Right ventricle myocardium superior (tissue), 1 donor: Measurements from ENCODE around the gene GSTT2. TPM values are rescaled to one million over a fixed set of nuclear protein-coding genes. Genes with fewer than 3 reads are reported as not detected.
"Not testable (repeated sequence)": the region's sequence is repeated elsewhere in the genome, so short reads cannot be mapped to it uniquely, and the experiment has no call there.

ENCODE experiments used
- ATAC-seq: fragments of 200-7000 bp; cut with Tn5 transposase; one replicate; pipeline ENCODE4 v1.9.1; 2020; ENCODE audit warnings: mild to moderate bottlenecking; ENCODE audit not compliant: poor library complexity
- DNase-seq: peaks from one replicate; pipeline ENCODE4 v3.0.0-alpha.2; 2020
- intact Hi-C: fragments of 100-400 bp; cut with DNase I; formaldehyde crosslinking; loops from one replicate; pipeline ENCODE4 v1.11.2; 2022
- long read RNA-seq: library from polyadenylated mRNA; unstranded; transcript quantifications from one replicate; pipeline ENCODE4 v2.0.0, GENCODE V29; 2021
- total RNA-seq: library from RNA; stranded (reverse); fragmentation: NEBNext Ultra II Directional; extraction: Animal tissue kit (Norgen Biotek cat#: 25700); gene quantifications from one replicate; pipeline ENCODE4 v1.2.1, GENCODE V29; 2021
- donor health status: DM: no; HTN: yes; CAD: no; lungs with severe emphysema.

Gene GSTT2
- 0.62 TPM for total RNA-seq
- long read RNA-seq = 0 reads

GRCh38 chr22:23979557-23980240 lies at the start of gene GSTT2:
Gene GSTT2, plus strand, starts transcription at chr22:23980134.
- ATAC-seq = peak; percentile 90
- intact Hi-C loops, DNase-seq: not testable (repeated sequence)

GRCh38 chr22:23938328-23939016 lies 41.5 kb upstream of the GSTT2 start:
- intact Hi-C loops = no loop called here
- ATAC-seq (no peak), DNase-seq (no peak)

DNA sequence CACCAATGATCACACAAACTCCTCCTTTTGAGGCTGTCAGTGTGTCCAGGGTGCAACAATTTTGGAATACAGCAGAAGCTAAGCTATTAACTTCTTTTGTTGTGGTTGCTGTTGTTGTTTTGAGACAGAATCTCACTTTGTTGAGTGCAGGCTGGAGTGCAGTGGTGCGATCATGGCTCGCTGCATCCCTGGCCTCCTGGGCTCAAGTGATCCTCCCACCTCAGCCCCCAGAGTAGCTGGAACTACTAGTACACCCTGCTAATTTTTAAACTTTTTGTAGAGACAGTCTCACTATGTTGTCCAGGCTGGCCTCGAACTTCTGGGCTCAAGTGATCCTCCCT lies 40.9 kb upstream of the GSTT2 start:
- DNase-seq (no peak), ATAC-seq (no peak)
- intact Hi-C loops = no loop called here

DNA sequence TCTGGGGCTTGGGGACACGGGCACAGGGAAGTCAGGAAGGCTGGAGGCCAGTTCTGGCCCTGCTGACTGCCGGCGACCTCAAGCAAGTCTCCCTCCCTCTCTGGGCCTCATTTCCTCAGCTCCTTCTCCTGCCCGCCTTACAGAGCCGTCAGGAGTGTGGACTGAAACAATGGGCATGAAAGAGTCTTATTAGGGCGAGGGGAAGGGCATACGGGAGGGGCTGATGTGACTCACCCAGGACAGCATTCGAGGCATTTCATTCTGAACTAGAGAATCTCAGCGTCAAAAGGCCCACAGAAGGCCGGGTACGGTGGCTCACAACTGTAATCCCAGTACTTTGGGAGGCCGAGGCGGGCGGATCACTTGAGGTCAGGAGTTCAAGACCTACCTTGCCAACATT lies 39.8 kb upstream of the GSTT2 start:
- ATAC-seq, DNase-seq, intact Hi-C loops: not testable (repeated sequence)

GRCh38 chr22:23947391-23947790 lies 32.5 kb upstream of the GSTT2 start:
- intact Hi-C loops, ATAC-seq, DNase-seq: not testable (repeated sequence)

- ATAC-seq = not testable (repeated sequence)
Observed at GRCh38 chr22:23949764-23950163, 30.2 kb upstream of the GSTT2 start.

GRCh38 chr22:23951383-23951782 lies 28.6 kb upstream of the GSTT2 start:
- DNase-seq, ATAC-seq, intact Hi-C loops: not testable (repeated sequence)

More at GRCh38 chr22:23949764-23950163, 30.2 kb upstream of the GSTT2 start:
- intact Hi-C loops, DNase-seq: not testable (repeated sequence)

DNA sequence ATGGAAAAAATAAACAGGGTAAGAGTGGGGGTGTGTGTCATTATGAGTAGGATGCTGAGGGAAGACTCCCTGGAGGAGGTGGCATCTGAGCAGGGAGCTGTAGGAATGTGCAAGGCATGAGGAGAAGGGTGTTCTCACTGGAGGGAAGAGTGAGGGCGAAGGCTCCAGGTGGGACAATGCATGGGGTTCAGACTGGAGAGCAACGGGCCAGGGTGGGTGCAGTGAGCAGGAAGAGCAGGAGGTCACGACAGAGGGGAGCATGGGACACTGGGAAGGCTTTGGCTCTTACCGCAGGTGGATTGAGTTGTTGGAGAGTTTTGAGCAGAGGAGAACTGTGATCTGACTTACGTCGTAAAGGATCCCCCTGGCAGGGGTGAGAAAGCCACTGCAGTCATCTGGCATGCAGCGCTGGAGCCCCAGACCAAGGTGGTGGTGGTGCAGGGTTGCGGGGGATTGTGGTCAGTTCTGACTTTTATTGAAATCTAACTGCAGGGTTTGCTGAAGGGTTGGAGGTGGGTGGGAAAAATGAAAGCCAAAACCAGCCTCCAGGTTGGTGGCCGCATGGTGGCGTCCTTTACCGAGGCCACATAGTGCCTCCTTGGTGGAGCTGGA lies 27.0 kb upstream of the GSTT2 start:
- intact Hi-C loops, DNase-seq, ATAC-seq: not testable (repeated sequence)

DNA sequence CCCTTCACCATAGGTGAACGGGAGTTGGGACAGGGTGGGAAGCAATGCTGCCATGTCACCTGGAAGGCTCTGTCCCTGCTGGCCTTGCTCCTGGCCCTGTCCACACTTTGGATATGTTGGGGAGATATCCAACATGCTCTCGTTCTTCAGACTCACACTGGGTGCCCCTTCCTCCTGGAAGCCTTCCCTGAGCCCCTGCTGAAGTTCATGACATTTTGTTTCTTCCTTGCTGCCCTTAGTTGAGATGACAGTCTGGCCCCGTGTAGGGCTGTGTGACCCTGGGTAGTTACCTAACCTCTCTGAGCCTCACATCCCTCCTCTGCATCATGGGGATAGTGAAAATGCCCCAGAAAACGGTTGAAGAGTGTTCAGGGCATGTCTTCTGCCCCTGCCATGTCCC lies 26.4 kb upstream of the GSTT2 start:
- DNase-seq, intact Hi-C loops, ATAC-seq: not testable (repeated sequence)

DNA sequence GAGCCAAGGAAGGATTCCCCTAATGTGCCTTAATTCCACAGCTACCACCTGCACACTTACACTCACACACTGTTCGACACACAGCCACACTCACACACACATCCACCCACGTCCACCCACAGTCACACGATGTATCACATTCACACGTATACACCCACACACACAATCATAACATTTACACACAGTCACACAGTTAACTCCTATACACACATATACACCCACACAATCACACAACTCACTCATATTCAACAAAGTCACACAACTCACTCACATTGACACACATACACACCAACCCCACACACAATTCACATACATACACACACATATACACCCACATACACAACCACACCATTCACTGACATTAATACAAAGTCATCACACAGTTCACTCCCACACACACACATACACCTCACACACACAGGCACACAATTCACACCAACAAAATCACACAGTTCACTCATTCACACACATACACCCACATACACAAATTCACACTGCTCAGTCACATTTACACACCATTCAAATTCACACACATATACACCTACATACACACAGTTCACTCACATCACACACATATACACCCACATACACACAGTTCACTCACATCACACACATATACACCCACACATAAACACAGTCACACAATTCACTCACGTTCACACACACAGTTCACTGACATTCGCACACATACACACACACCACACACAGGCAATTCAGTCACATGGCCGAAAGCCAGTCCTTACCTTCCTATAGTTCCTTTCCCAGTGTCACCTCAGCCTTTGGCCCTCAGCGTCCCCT lies 25.5 kb upstream of the GSTT2 start:
- ATAC-seq, DNase-seq, intact Hi-C loops: not testable (repeated sequence)

- DNase-seq, ATAC-seq, intact Hi-C loops: not testable (repeated sequence)
Observed at GRCh38 chr22:23954991-23955305, 25.0 kb upstream of the GSTT2 start.

DNA sequence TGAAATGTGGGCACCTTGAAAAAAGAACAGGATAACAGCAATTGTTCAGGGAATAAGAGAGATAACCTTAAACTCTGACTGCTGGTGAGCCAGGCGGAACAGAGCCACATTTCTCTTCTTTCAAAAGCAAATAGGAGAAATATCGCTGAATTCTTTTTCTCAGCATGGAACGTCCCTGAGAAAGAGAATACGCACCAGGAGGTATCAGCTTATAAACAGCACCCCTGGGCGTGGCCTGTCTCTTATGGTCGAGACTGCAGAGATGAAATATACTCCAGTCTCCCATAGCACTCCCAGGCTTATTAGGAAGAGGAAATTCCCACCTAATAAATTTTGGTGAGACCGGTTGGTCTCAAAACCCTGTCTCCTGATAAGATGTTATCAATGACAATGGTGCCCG lies 24.0 kb upstream of the GSTT2 start:
- intact Hi-C loops, ATAC-seq, DNase-seq: not testable (repeated sequence)

DNA sequence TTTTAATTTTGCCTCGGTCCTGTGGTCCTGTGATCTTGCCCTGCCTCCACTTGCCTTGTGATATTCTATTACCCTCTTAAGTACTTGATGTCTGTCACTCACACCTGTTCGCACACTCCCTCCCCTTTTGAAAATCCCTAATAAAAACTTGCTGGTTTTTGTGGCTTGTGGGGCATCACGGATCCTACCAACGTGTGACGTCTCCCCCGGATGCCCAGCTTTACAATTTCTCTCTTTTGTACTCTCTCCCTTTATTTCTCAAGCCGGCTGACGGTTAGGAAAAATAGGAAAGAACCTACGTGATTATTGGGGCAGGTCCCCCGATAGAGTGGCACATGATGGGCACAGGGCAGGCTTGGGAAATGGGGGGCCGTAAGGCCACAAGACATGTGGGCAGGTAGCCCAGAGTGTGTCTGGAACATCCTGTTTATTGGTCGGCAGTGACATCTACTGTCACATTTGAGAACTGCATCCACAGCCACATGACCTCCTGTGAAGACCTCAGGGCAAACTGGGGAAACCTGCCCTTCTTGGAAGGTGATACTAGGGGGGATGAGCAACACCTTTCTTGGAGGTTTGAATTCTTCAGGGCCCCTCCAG lies 23.5 kb upstream of the GSTT2 start:
- DNase-seq (peak; percentile 63), ATAC-seq (peak; percentile 69)
- intact Hi-C loops = not testable (repeated sequence)

DNA sequence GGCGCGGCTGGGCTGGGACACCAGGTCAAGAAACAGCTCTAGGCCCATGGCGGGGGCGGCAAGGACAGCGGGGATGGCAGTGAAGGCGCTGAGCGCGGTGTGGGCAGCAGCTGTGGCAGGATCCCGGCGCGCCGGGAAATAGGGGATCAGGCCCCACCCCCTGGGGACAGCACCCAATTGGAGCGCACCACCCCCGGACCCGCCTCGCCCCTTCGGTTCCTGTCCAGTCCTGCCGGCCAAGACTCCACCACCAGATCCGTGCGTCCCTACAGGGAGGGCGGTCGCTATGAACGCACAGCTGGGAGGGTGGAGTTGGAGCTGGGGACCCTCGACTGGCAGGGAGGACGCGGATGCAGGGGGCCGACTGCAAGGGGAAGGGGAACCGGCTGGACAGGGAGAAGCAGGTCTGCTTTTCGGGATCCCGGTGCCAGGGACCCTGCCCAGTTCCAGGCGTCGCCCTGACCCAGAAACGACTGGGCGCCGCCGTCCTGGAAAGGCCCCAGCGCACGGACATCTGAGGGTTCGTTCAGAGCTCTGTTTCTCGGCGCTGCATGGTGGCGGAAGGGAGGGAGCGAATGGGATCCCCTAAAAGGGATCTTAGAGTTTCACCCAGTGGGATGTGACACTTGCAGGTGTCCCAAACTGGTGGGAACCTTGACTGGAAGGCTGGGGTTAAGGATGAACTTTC lies 18.7 kb upstream of the GSTT2 start, which contains the start of gene GSTT2B:
GSTT2B (minus strand) TSS at position 112 of the 688 bp plus-strand sequence; CDS start at position 48, 64 bp downstream.
- peak; percentile 90 for ATAC-seq

GRCh38 chr22:23966094-23966493 lies 13.8 kb upstream of the GSTT2 start:
- peak; percentile 41 for ATAC-seq
- intact Hi-C loops, DNase-seq: not testable (repeated sequence)

More for the DNA sequence above, 18.7 kb upstream of the GSTT2 start, which contains the start of gene GSTT2B:
- intact Hi-C loops, DNase-seq: not testable (repeated sequence)

DNA sequence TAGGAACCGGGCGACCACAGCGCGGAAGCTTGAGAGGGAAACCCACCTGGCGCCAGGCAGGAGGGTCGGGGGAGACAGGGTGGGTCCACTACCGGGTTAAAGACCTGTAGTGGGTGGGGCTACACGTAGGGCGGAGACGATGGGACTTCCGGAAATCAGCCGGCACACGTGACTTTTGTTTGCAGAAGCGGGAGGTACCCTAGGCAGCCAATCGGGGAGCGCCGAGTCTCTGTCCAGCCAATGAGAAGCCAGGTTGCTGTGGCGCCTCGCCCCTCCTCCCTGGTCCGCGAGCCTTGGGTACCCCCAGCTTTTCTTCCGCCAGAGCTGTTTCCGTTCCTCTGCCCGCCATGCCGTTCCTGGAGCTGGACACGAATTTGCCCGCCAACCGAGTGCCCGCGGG lies 13.4 kb upstream of the GSTT2 start, which contains the start of gene DDTL:
DDTL (plus strand) TSS at position 321 of the 400 bp plus-strand sequence; CDS start at position 348, 27 bp downstream.
- DNase-seq, intact Hi-C loops: not testable (repeated sequence)
- peak; percentile 95 for ATAC-seq

GRCh38 chr22:23969071-23969470 lies 10.9 kb upstream of the GSTT2 start:
- DNase-seq = no peak
- intact Hi-C loops = no loop called here

More at GRCh38 chr22:23969071-23969470, 10.9 kb upstream of the GSTT2 start:
- ATAC-seq = no peak
